Measurements from ENCODE around the gene LILRB1.

- TF ChIP-seq POLR2A (IDR thresholded peaks at IDR 0.05; ENCODE audit: low read depth, low read length) (no peak), POLR2AphosphoS5 (IDR thresholded peaks at IDR 0.05; ENCODE audit: low read depth, low read length) (no peak), TAF1 (IDR thresholded peaks at IDR 0.05; ENCODE audit: low read depth, low read length) (no peak), SPI1 (IDR thresholded peaks at IDR 0.05; ENCODE audit: low read depth, low read length) (no peak), POU2F2 (IDR thresholded peaks at IDR 0.05; ENCODE audit: low read depth, low read length) (no peak), PAX5 (IDR thresholded peaks at IDR 0.05; ENCODE audit: insufficient read depth, low read length, severe bottlenecking) (no peak)
Measured at GRCh38 chr19:54646331-54646841, 16.1 kb downstream of the LILRB1 start.
